HG03280 (cell line): Measurements from ENCODE around the gene ACD.

Experiments used
- ATAC-seq: cut with Tn5 transposase; IDR thresholded peaks from one replicate; pipeline ENCODE4 v1.9.1; 2021; ENCODE audit warnings: mild to moderate bottlenecking, moderate library complexity; ENCODE audit not compliant: unreplicated experiment

ACD gene

DNA sequence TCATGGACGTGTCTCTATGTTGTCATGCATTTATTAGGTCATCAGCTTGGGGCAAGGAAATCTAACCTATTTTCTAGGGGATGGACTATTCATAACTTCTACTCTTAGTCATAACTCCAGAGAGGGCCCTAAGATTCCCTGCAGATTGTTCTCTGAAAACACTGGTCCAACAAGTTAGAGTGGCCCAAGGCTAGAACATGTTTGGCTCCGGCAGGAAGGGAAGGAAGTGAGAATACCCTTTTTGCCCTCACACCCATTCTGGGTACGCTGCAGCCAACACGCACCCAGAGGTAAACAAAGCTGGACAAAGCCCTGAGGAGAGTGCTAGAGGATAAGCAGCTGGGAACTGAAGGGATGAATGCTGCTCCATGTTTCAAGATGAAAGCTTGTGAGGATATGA, 16.5 kb upstream of the ACD start:
- no peak for ATAC-seq

DNA sequence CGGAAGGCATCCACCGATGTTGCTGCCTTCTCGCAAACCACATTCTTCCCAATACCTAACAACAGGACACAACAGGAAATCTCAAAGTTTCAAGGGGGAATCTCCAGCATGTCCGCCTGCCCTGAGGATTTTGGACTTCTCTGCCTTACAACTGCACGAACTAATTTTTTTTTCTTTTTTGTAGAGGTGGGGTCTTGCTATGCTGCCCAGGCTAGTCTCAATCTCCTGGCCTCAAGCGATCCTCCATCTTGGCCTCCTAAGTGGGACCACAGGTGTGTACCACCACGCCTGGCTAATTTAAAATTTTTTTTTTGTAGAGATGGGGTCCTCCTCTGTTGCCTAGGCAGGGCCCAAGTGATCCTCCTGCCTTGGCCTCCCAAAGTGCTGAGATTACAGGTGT, 15.9 kb upstream of the ACD start:
- no peak for ATAC-seq

DNA sequence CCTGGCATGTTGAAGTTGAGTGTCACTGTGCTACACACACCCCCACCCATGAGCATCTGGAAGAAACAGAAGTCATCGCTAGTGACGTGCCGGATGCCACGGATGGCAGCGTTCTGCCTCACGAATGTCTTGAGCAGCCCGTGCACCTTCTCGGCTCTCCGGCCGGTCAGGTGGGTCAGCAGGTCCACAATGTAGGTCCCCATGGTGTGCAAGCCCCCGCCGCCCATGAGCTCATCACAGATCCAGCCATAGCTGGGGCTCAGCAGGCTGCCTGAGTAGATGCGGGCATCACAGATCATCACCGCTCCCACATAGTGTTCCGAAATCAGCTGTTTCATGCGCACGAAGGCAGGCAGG, 15.5 kb upstream of the ACD start:
- ATAC-seq: no peak

DNA sequence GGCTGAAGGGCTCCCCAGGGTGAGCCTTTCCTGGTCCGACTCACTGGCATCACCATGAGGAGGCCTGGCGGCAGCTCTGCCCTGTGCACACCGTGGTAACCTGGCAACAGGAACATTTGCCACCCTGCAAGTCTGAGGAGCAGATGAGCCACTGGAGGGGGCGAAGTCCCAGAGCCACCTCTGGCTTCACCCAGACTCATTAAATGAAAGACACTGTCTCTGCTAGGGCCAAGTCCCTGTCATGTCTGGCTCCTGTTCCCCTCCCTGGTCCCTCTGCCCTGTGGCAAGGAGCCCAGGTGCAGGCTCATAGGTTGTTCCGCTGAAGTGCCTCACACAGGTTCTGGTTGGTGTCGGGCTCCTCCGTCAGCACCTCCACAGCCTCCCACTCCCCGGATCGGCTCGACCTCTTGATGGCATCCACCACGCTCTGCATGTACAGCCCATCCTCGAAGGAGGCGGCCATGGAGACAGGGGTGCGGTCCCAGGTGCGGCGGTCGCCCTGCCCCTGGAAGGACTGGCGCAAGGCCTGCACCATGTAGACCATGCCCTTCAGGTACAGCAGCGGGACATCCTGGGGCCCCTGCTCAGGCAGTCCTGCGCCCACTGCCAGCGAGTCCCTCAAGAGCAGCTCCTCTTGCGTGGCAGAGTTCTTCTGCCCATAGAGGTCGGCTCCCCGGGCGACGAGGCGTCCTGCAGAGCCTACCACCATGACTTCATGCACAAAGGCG, 15.0 kb upstream of the ACD start:
- no peak for ATAC-seq

DNA sequence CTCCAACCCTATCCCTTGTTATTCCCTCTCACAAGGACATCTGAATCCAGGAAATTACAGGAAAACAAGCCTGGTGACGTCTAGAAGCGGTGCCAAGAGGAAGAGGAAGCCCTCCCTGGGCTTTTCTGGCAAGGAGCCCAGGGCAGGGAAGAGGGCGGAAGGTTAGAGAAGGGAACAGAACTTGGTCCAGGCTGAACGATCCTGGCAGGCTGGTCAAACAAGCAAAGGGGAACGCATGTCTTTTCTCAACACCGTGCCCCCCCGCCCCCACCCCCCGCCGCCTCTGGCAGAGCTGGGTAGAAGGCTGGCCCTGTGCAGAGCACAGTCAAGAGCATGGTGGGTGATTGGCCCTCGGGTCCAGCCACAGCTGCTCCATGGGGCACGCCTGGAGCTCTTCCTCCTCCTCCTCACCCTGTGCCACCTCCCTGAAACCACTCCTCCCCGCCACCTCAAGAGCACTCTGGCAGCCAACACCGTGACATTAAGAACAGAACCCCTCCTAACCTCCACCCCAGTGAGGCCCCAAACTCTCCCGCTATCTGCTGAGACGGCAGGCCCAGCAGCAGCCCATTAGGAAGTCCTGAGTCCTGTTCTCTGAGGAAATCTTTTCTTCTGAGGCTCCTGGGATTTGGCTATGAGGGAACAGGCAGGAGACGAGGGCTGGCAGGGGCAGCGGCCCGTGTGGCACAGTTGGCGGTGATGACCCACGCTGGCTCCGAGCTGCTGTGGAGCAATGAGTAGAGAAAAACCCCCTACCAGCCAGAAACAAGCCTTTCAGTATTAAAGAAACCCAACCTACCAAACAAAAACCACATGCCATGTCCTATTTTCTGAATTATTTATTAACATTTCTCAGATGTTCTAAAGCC, 13.9 kb upstream of the ACD start:
- no peak for ATAC-seq

DNA sequence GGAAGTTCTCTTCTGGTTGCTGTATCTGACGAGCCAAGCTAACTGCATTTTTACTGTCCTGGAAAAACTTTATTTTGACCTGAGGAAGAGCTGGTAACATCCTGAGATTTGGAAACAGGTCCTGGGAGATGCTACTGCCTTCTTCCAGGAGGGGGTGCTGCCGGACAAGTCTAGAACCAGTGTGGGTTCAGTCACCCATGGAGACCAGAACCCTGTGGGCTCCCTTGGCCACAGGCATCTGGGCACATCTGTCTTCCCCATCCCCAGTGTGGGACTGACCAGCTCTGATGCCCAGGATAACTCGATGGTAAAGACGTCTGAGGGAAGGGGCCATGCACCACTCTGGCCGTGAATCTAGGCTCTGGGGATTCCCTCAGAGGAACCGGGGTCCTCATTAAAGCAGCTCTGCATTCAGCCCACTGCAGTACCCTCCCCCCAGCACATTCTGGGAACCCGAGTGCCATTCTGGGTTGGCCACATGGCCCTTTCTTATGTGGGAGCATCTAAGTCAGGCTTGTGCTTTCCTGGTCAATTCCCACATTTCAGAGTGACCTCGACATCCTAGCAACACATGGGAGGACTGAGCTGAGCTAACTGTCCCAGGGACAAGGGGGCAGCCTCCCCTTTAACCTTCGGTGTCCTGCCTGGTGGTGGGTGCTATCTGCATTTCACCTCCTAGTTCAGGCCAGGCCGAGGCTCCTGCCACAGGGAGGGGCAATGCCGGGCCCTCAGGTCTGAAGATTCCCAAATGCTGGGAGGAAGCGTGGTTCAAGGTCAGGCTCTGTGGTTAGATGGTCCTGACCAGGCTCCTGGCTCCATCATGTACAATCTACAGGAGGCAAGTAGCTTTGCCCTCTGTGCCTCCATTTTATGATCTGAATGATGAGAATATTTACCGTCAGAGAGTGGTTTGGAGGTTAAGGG, 12.9 kb upstream of the ACD start:
- ATAC-seq: no peak

DNA sequence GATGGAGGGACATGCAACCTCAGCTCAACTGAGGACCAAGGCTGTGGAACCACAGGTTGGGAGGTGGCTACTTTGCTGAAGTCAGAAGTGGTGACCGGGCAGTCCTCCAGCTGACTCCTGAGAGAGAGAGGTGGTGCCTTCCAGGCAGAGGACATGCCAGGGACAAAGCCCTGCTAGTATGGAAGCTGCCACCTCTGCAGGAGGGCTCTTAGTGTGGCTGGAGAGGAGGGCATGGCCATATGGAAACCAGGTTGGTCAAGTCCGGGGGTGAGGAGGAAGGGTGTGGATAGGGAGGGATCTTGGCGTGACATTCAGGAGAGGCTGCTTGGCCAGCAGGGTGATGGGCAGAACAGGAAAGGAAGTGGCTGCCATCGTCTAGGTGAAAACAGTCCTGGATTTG, 12.2 kb upstream of the ACD start:
- ATAC-seq: no peak

DNA sequence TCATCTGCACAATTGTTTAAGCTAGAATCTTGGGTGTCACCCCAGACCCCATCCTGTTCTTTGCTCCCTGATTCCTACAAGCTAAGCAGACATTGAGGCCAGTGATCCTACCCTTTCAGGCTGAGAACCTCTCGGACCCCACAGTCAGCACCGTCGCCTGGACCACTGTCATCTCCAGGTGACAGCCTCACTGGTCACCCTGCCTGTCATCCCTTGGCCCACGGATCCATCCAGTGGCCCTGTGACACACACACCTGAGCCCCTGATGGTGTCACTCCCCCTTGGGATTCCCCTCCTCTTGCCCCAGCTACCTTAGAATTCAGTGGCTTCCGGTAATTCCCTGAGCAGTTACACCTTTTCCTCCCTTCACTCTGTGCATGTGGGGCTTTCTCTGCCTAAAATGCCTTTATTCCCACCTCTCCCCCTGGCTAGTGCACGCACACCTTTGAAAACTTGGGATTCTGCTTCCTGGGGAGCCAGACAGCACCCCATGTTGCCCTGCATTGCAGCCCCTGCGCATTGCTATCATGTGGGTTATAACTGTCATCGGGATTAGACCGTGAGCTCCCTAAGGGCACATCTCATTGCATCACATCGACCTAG, 9.5 kb upstream of the ACD start:
- no peak for ATAC-seq

DNA sequence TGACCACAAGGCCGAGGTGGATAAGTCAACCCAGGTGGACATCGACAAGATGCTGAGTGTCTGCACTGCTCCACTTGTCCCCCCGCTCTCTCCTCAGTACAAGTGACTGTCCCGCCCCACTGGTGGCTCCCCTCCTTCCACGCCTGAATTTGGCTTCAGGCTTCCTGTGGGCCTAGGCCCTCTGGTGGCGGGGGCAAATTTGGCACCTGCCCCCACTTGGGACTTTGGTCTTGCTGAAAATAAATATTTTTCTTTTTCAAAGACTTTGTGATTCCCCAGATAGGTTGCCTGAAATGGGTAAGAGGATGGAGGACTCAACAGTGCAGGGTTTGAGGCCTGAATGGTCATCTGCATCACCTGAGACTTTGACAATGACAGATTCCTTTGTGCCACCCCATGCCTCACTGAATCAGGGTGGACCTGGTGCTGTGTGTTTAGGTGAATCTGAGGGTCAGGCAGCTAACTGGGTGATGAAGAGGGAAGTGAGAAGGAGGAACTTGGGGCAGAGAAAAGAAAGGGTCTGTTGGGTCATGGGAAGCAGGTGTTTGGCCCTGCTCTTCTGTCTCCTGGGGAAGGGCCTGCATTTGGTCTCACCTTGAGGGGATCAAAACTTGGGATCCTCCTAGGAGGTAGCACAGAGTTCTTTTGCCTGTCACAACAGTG, 8.6 kb upstream of the ACD start:
- ATAC-seq: no peak

DNA sequence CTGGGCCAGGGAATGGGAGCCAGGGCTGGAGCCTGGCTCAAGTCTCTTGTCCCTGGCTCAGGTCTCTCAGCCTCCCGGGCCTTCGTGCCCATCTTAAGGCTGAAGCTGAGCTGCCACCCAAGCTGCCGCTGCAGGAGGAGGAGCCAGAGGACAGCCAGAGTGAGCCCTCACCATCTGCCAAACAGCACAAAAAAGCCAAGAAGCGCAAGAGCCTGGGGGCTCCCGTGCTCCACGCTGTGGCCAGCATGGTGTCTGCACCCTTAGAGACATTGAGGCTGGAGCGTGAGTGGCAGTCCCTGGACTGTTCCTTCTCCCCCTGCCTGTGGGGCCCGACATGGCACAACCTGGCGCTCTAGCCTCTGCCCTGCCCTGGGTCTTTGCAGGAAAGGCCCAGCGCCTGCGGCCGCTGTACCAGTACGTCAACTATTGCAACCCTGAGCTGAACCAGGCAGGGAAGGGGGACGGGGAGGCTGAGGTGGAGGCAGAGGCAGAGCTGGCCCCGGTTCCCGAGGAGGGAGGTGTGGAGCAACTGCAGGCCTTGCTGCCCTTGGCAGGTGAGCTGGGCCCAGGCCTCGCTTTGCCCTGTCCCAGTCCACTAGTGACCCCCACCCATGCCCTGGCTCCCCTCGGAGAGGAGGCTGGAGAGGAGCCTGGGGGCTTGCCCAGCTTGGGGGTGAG, 7.9 kb upstream of the ACD start:
- peak; percentile 67 for ATAC-seq

DNA sequence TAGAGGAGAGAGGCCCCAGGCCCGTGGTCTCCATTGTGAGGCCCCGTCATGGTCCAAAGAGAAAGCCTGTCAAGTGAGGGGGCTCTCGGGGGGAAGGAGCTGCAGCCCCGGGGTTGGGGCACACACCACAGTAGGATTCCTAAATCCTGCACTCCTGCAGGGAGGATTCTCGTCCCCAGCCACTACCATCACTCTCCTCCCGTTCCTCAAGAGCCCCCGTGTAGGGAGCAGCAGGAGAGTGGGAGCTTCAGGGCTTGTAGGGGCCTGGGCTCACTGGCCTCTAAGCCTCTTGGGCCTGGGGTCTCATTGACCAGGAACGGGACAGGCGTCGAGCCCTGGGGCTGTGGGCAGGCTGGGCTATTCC, 7.4 kb upstream of the ACD start:
- no peak for ATAC-seq

DNA sequence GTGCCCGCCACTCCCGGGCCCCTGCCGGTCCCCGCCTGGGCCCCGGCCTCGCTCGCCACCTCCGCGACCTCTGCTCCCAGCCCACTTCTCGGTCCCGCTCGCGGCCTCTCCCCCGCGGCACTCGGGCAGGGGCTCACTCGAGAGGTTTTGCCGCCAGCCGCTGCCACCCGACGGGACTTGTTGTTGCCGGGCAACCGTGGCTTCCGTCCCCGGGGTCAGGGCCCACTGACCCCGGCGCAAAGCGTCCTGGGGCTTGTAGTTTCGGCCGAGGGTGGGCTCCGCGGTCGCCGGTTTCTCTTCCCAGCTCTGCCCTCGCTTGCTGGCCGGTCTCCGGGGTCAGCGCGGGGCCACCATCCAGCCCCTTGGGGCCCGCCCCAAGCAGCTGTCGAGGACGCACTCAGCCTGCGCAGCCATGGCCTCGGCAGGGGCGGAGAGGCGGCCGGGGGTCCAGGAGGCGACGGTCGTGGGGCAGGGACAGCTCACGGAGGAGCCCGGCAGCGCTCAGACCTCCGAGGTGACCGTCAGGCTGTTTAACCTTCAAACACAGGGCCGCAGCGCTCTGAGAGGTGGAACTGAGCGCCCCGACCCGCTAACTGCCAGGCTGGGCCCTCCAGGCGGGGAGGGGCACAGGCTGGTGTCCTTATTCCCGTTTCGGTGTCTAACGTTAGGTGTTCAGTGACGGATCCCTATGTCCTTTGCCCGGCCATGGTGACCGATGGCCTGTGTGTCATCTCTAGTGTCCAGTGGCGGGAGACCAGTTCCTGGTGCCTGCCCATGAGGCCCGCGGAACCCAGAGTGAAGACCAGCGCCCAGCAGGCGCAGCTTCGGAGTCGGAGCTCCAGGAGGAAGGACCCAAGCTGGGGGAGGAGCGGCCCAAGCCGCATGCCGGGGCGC, 6.7 kb upstream of the ACD start, which contains the start of the genes C16orf86 and ENKD1:
Gene C16orf86 (plus strand): TSS at position 256 of the 894 bp plus-strand sequence. CDS start 157 bp downstream, at position 413.
Gene ENKD1 (minus strand): TSS at position 192 of the 894 bp plus-strand sequence. CDS start 308 bp downstream, outside the sequence.
- peak; percentile 58 for ATAC-seq

DNA sequence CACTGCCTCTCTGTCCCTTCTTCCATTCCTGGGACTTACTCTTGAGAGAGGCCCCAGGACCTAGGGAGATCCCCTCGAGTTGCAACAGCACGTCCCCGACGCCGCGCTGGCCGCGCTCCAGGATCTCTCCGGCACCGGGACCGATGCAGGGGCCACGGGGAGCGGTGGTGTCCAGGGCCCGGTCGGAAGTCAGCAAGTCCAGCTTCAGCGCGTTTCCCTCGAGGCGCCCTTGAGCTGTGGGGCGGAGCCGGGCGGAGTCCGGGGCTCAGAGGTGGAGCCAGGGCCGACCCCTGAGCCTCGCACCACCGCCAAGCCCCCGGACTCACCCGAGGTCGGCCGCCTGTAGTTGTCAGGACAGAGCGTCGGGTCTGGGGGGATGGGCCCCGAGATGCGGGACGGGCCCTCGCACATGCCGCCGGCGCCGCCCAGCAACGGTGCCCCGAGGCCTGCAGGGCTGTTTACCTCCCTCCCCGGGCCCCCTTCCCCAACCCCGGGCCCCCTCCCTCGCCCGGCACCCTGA, 6.0 kb upstream of the ACD start:
- peak; percentile 2 for ATAC-seq

DNA sequence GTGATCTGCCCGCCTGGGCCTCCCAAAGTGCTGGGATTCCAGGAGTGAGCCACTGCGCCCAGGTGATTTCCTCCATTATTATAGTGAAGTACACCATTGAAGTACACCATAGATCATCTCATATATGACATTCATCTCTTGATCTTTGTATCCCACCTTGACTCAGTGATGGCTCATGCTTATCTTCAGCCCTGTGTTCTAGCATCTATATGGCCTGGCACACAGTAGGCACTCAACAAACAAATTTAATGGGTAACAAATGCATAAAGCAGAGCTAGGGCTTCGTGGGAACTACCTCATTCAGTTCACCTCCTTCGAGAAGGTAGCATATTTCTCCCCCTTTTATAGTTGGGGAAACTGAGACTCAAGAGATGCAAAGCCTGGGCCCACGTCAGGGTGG, 5.5 kb upstream of the ACD start:
- ATAC-seq: no peak

DNA sequence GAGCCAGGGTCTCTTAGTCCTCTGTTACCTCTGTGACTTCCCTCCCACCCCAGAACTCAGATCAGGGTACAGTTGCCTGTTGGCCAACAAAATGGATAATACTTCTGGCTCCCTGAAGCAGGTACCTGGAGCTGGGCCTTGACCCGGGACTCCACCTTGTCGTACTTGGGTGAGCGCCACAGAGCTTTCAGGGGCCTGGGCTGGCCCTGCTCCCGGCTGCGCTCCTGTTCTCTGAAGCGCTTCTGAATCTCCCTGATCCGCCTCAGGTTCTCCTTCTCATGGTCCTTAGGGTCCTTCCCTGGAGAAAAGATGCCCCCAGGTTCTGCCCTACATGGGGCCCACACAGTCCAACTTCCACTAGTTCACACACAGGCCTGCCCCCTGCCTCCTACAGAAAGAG, 4.8 kb upstream of the ACD start:
- no peak for ATAC-seq

DNA sequence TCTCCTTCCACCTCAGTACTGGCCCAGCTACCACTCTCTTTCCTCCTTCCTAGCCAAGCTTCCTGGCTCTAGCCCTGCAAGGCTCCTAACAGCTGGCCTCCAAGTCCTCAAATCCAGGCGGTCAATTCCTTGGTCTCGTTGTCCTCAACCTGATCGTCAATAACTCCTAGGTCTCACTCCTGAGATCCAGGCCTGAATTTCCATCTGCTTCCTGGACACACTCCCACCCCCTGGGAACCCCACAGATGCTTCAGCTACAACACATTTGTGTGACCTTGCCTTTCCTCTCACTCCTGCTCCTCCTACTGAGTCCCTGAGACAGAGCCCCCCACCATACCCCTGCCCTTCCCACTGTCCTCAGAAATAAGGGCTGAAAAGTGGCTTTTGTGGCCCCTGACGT, 4.2 kb upstream of the ACD start:
- no peak for ATAC-seq

DNA sequence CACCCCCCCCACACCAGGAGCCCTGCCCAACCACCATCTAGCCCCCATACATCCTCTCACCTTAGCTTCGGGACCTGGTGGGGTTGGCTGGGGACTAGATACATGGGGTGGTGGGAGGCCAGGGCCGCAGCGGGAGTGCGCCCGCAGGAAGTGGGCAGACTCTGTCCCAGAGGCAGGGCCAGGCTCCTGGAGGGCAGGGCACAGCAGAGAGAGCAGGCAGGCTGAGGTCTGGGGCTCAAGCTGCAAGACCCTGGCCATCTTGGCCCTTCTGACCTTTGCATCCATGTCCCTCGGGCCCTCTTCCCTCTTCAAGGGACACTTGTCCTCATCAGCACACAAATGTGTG, 3.8 kb upstream of the ACD start:
- no peak for ATAC-seq

DNA sequence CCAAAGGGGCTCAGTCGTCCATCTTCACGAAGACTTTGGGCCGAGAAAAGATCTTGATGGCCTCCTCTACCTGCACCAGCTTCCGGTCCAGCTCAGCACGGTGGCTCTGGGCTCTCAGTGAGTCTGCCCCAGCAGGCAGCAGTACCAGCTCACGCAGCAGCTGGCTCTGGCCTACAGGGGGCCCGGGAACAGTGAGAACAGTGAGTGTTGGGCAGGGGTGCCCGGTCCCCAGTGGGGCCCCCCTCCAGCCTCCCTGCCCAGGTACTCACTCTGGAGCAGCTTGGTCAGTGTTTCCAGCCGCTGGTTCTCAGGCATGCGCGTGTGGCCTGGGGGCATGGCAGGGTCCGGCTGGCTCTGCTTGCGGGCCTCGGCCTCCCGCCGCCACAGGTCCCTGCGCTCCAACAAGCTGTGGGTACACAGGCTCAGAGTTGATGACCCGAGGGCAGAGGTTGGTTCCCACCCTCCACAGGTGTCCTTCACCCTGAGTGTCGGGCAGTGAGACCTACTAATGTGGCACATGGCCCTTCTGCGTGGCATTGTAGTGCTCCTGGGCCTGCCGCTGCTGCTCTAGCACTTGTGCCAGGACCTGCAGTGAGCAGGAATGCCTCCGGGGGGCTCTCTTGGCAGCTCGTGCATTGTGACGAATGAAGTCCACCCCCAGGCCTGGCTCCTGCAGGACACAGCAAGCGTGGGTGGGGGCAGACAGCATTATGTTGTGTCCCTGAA, 3.3 kb upstream of the ACD start:
- no peak for ATAC-seq
